Measurements from ENCODE around the gene OLR1.
"Not testable (repeated sequence)": the region's sequence is repeated elsewhere in the genome, so short reads cannot be mapped to it uniquely, and the experiment has no call there.

The OLR1 gene

DNA sequence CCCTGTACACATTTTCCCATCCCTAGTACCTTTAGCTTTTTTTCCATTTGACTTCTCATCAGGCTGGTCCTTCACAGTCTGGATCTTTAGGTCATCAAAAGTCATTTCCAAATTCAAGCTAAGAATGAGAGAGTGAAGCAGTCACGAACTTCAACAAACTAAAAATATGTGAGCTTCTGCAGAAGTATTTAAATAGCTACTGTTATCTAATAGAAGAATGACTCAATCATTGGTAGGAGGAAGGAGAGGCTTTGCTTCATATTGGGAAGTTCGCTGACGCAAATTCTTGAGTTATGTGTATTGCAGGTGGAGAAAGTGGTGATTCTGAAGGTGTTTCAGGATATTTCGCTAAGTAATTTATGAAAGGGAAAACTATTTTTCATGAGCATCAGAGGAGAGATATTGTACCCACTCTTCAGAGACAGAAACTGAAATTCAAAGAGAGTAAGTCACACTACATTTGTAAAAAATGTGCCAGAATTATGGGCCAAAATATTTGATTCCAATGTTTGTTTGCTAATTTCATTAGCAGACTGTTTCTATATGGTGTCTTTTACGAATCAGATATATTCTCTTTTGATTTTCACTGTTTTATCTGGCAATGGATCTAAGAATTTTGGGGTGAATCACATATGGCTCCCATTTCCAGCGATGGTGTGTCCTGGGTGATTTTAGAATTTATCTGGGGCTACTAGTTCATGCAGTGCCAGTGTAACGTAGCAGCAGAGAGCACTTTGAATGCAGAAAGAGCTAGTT is at the start of gene OLR1:
Gene OLR1, minus strand, starts transcription at position 160 of the 756 bp plus-strand sequence. Its CDS starts 55 bp downstream, at position 105.
- DNase-seq = no peak

DNA sequence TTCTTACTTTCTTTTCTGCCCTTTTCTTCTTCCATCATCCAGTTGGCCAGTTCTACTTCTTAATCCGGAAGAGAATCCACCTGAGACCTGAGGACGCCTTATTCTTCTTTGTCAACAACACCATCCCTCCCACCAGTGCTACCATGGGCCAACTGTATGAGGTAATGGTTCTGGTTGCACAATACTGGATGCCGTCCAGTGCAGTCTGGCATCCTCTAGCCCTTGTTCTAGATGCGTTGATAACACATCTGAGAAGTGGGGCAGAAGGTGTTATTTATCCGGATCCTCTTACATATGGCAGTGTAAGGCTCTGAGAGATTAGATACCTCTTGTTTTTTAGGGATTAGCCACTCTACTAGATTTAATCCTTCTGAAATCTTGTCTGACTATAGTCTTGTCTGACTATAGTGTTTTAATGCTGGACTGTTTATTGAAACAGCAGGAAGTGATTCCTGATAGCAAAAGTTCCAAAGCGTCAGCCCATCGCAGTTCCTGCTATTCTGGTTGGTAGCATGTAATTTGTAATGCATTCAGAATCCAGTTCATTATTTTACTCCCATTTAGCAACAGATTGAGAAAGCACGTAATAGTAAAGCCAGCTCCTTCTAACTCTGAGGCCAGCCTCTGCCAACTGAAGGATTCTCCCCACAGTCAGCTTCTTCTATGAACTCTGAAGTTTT is 48.6 kb upstream of the OLR1 start:
- DNase-seq = no peak

DNA sequence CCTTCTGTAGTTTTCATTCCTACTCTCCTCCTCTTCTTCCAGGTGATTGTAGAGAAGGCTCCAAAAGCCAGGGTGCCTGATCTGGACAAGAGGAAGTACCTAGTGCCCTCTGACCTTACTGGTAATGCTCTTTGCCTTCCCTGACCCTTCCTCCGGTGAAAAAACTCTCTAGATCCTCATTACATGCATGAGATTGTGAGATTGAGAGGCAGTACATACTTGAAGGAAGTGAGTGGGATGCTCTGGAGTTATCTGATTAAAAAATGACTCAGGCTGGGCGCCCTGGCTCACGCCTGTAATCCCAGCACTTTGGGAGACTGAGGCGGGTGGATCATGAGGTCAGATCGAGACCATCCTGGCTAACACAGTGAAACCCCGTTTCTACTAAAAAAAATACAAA is 46.1 kb upstream of the OLR1 start:
- DNase-seq = no peak

DNA sequence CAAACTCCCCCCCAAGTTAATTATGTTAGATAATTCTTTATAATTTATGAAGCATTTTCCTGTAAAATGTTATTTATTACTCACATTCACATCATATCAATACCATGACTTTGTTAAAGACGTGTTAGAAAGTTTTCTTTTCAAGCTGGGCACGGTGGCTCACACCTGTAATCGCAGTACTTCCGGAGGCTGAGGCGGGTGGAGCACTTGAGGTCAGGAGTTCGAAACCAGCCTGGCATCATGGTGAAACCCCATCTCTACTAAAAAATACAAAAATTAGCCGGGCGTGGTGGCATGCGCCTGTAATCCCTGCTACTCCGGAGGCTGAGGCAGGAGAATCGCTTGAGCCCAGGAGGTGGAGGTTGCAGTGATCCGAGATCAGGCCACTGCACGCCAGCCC is 44.0 kb upstream of the OLR1 start:
- peak; percentile 16 to 30 for DNase-seq

DNA sequence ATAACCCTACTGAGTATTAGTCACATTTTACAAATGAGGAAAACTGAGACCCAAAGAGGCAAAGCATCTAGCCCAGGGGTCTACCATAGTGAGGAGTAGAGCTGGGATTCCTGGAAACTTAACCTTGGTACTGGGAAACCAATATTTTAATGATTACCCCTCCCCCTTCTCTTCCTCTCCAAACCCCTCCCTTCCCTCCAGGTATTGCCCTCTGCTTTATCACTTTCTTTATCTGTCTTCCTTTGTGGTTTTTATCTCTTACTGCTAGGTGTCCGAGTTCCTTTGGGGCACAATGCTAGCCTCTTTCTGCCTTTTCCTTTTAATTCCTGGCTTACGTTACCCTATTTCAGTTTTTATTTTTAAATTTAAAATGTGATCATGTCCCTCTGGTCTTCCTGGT is 43.5 kb upstream of the OLR1 start:
- no peak for DNase-seq

DNA sequence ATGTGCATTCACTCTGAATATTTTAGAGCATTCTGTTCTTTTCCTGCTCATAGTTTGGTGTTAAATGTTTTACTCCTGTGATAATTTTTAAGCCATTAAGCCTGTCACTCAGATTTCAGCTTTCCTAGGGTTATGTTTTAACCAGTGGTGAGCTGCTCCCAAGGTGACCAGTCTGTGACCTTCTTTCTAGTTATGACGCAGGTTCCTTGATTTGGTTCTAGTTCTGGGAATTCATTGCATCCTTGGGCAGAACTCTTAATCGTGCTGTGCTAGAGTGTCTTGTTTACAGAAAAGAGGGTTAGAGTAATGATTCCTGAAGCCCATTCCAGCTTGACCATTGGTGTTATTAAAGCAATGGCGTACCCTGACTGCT is 42.9 kb upstream of the OLR1 start:
- no peak for DNase-seq

DNA sequence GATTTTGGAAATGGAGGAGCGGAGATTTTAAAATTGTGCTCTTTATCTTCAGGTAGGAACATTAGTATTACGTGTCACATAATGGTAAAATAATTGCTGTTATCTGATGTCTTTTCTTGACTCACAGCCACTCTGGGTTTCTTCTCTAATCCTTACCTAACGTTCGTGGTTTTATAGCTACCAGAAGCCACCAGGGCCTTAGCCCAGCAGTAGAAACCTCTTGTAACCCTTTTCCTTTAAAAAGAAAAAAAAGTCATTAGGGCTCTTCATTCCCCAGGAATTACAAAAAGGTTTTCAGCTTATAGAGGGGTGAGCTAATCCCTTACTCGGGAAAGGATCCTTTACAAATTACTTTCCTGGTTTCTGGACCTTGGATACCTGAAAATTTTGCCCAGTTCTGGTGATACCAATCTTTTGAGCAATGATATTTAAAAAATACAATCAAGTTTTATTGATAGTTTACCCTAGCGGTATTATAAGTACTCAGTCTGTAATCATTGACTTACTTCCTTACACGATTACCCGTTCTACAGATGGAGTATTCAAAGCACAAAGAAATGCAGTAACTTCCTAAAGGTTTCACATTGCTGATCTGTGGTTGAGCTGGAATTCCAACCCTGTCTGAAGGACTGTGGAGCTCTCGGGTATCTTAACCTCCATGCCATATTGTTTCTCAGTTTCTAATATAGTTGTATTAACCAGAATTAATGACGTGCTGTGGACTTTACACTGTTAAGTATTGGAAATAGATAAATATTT is 42.4 kb upstream of the OLR1 start:
- DNase-seq = no peak

DNA sequence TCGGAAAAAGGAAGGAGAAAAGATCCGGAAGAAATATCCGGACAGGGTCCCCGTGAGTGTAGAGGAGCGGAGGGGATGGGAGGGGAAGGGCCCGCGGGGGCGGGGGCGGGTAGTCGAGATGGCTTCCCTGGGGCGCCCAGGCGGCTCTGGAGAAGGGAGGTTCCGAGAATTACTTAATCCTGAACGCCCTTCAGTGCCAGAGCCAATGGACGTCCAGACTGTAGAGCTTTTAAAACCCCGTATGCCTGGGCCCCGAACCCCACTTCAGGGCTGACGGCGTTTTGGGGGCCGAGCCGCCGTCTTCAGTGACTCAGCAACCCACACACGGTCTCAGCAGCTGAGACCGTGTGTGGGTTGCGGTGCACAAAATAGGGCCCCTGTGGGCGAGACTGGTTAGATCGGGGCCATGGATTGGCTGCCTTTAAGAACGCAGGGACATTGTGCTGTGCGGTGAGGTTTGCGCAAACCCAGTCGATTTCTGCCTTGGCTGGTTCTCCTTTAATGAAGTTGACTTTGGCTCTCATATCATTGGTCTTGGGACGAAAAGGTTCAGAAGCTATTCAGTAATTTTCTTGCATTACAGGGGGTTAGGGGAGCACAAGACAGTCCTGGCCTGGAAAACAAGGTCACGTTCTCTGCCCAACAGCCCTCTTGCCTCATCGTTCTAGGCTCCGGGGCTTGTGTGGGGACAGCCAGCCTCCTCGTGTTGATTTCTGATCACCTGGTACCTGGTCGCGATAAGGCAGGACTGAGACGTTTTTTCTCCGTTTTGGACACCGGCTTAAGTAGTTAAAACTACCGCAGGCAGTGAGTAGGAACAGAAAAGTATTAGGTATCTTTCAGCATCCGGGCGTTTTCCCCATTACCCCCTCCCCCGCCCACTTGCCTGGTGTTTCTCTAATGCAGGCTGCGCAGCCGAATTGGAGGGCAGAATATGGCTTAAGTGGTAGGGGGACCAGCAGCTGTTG is 41.5 kb upstream of the OLR1 start:
- DNase-seq = peak; percentile 68 to 77

DNA sequence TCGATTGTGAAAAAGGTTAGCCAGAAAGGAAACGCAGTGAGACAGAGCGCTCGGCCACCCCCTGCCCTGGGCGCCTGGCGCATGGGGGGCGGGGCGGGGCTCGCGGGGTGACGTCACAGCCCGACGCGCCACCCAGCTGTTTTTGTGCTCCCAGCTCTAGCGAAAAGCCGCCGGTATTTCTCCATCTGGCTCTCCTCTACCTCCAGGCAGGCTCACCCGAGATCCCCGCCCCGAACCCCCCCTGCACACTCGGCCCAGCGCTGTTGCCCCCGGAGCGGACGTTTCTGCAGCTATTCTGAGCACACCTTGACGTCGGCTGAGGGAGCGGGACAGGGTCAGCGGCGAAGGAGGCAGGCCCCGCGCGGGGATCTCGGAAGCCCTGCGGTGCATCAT is 40.8 kb upstream of the OLR1 start, which contains the start of gene GABARAPL1:
Gene GABARAPL1, plus strand, starts transcription at position 139 of the 393 bp plus-strand sequence. Its CDS starts 253 bp downstream, at position 392.
- DNase-seq = peak; percentile 70 to 75

DNA sequence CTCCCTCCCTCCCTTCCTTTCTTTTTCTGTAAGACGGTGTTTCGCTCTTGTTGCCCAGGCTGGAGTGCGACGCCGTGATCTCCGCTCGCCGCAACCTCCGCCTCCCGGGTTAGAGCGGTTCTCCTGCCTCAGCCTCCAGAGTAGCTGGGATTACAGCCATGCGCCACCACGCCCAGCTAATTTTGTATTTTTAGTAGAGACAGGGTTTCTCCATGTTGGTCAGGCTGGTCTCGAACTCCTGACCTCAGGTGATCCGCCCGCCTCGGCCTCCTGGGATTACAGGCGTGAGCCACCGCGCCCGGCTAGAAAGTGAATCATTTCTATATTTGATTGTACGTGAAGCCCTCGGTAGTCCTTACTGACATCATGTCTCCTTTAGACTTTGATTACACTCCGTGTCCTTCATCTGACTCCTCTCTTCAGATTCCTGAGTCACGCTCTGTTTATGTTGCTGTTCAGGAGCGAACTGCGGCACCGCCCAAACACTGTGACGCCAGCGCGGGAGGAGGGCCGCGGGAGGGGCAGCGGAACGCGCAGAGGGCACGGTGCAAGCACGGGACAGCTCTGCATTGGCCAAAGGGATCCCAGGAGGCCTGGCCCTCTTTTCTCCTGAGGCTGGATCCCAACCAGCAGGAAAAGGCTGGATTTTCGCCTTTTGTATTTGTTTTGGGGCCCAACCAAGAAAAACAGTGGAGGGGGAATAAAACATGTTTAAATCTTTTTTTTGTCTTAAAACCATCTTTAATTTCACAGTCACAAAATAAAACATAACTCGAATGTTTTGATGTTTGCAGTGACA is 40.2 kb upstream of the OLR1 start:
- peak; percentile 85 to 90 for DNase-seq

DNA sequence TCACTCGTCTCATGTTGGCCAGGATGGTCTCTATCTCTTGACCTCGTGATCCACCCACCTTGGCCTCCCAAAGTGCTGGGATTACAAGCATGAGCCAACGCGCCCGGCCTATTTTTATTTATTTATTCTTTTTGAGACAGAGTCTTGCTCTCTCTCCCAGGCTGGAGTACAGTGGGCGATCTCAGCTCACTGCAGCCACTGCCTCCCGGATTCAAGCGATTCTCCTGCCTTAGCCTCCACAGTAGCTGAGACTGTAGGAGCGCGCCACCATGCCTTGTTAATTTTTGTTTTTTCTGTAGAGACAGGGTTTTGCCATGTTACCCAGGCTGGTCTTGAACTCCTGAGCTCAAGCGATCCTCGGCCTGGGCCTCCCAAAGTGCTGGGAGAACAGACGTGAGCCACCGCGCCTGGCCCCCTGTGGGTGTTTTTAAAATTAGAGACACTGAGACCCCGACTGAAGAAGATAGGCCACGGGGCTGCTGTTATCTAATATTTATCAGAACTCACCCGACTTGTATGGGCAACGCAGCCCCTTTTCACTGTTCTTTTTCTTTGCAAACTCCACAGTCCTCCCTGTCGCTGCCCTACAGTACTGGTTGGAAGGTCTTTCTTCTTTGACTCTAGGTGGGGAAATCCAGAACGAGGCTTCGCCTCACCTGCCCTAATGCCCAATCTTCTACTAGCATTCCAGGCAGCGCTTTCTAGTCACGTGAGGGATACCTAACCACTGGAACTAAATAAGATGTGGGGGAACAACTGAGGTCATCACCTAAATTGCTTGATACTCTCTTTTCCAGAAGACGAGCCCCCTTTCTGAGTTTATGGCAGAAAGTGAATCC is 39.4 kb upstream of the OLR1 start:
- DNase-seq = no peak

DNA sequence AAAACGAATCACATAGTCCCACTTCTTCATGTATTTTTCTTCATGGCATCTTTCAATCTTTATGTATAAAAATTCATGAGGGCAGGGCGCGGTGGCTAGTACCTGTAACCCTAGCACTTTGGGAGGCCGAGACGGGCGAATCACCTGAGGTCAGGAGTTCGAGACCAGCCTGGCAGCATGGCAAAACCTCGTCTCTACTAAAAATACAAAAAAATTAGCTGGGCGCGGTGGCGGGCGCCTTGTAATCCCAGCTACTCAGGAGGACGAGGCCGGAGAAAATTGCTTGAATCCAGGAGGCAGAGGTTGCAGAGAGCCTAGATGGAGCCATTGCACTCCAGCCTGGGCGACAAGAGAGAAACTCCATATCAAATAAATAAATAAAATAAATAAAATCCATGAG is 38.3 kb upstream of the OLR1 start:
- no peak for DNase-seq

DNA sequence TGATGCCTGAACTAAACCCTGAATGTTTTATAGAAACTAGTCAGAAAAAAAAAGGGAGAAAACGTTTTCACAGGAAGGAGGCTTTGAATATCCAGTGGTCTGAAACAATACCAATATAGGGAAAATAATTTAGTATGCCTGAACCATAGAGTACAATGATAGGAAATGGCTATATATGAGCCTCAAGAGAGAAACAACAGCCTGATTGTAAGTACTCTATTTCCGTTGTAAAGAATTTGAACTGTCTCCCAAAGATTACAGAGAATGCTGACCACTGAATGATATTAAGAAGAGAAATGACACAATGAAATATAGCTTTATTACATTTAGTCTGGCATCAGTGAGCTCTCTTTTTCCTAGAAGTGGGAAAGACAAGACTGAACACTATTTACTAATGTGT is 35.2 kb upstream of the OLR1 start:
- DNase-seq = no peak

DNA sequence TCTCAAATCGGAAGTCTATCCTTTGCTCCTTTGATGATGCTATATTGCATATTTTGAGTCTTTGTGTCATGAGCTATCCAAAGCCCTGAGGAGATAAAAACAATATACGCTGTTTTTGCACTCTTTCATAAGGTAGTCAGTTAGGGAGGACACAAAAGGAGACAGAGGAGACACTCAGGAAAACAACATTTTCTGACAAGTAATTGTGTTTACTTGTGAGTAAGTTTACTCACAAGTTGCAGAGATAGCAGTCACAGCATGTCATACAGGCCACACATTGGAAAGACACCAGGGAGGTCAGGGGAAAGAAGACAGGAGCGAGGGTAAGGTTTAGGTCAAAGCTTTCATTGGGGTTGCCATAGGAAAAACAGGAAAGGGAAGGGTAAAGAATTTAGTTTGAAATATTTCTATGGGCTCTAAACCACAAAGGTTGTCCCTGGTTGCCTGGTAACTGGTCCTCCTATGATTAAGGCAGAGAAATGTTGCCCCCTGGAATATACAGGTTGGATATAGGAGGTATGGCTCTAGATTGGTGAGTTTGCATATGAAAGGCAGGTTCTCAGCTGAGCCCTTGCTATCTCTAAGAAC is 33.4 kb upstream of the OLR1 start:
- no peak for DNase-seq

DNA sequence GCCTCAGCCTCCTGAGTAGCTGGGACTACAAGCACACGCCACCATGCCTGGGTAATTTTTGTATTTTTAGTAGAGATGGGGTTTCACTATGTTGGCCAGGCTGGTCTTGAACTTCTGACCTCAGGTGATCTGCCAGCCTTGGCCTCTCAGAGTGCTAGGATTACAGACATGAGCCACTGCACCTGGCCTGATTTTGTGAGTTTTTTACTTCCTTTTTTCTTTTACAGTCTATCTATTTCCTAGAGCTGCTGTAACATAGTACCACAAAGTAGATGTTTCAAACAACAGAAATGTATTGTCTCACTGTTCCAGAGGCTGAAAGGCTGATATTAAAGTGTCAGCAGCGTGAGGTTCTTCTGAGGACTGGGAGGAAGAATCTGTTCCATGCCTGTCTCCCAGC is 32.6 kb upstream of the OLR1 start:
- not testable (repeated sequence) for DNase-seq

DNA sequence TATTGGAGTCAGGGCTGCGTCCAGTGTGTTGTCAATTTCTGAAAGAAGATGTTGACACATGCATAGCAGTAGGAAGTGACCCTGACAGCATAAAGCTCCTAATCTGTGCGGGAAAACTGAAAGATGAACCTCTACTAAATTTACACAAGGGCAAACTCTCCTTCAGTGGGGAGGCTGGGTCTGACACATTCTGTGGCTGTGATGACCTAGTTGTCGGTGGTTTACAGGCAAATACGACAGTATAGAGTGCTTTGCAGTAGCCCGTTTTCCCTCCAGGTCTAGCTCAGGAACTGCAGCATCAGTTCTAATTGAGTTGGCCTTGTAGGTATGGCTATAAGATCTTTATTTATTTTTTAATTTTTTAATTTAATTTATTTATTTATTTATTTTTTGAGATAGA is 25.9 kb upstream of the OLR1 start:
- DNase-seq = no peak

DNA sequence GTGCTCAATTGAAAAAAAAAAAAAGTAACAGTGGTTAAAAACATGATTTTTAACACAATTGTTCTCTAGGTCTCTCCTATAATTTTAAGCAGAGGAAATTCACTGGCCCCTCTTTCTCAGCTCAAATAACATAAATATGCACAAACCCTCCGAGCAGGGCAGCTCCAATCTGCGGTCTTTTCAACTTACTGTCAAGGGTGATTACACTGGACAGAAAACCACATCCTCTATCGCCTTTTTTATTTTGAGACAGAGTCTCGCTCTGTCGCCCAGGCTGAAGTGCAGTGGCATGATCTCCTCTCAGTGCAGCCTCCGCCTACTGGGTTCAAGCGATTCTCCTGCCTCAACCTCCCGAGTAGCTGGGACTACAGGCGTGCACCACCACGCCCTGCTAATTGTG is 24.3 kb upstream of the OLR1 start:
- DNase-seq = no peak

DNA sequence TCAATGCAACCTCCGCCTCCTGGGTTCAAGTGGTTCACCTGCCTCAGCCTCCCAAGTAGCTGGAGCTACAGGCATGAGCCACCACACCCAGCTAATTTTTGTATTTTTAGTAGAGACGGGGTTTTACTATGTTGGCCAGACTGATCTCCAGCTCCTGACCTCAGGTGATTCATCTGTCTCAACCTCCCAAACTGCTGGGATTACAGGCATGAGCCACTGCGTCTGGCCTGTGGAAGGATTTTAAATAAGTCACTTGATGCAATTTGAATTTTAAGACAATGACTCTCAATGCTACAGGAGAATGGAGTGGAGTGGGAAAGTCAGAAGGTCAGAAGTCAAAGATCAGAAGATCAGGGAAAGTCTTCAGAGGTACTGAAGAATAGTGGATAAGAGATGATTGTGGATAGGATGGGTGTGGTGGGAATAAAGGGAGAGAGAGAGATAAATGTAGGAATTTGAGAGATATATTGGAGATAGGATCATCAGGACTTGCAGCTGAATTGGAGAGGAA is 22.3 kb upstream of the OLR1 start:
- DNase-seq = no peak

DNA sequence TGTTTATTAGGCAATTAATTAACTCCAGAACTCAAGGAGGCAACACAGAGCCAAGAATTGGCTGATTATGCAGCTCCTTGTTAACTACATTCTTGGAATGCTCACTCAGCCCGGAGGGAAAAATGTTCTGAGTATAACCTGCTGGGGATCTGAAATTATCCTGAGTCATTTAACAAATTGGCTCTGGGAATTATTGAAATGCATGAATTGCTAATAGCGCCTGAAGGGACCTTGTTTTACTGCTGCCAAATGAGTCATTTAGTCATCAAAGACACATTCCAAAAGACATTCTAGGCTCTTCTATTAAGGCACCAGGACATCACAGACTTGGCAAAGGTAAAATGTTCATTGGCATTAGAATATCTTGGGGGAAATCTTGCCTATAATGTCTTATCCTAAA is 19.9 kb upstream of the OLR1 start:
- DNase-seq = no peak
